Thoracic aorta (tissue), 2 donors: ENCODE measurements around the gene WIZ. TPM values are rescaled to one million over a fixed set of nuclear protein-coding genes. Genes with fewer than 3 reads are reported as not detected.

Experiments
- ATAC-seq: fragments of 150-250 bp; one replicate; pipeline ENCODE4 v1.8.0; 2017; ENCODE audit warnings: low read depth; ENCODE audit not compliant: insufficient number of reproducible peaks, low FRiP score
- DNase-seq: peaks from one replicate; pipeline ENCODE4 v3.0.0-alpha.2; 2020; ENCODE audit warnings: low spot score
- H3K27ac ChIP-seq, 2 donors: fragments of 200-600 bp; sonication (generic); 1 replicate in 1 of 2; 2 replicates in 1 of 2; pipeline ENCODE4 v1.5.1; 2016; ENCODE audit warnings: mild to moderate bottlenecking in 2 of 2, moderate library complexity in 2 of 2
- H3K27me3 ChIP-seq: fragments of 200-600 bp; sonication (generic); replicated peaks from 2 replicates; pipeline ENCODE4 v1.6.0; 2016; ENCODE audit warnings: mild to moderate bottlenecking; ENCODE audit not compliant: insufficient read depth
- H3K36me3 ChIP-seq: fragments of 200-600 bp; sonication (generic); one replicate; pipeline ENCODE4 v1.5.1; 2016
- H3K4me1 ChIP-seq, 2 donors: fragments of 200-600 bp; sonication (generic); 1 replicate in 1 of 2; 2 replicates in 1 of 2; pipeline versions ENCODE4 v1.5.1 to v1.6.0; 2016; ENCODE audit warnings: low read depth in 2 of 2, mild to moderate bottlenecking in 1 of 2; ENCODE audit not compliant: control insufficient read depth in 1 of 2
- H3K4me3 ChIP-seq: fragments of 200-600 bp; sonication (generic); 2 replicates; pipeline ENCODE4 v1.5.1; 2016; ENCODE audit warnings: mild to moderate bottlenecking
- H3K9me3 ChIP-seq: fragments of 200-600 bp; sonication (generic); 2 replicates; pipeline ENCODE4 v1.5.1; 2016
- CTCF ChIP-seq: fragments of 200-600 bp; sonication (generic); IDR thresholded peaks from one replicate; pipeline ENCODE4 v1.5.1; 2019; ENCODE audit warnings: antibody characterized with exemption
- total RNA-seq, 2 donors: library from RNA; depleted of rRNA; stranded (reverse); fragments of >200 nt; gene quantifications; one replicate each; pipeline versions ENCODE4 v1.1.0 to v1.2.3, GENCODE V29; 2016

Gene WIZ
- total RNA-seq, 2 donors from 2014 or later, result 37.8 to 45.3 TPM

- peaks cover 18 to 31% of the 10 kb centered on the region in 2 donors for H3K4me1 ChIP-seq
- no peak overlapping the region for H3K27ac ChIP-seq
- peaks cover 40% of the 10 kb centered on the region for H3K36me3 ChIP-seq
- no peak overlapping the region for H3K4me3 ChIP-seq
- TF ChIP-seq CTCF, result no peak
- no peaks in the 10 kb centered on the region for H3K9me3 ChIP-seq
- ATAC-seq (no peak), DNase-seq (no peak)
- H3K27me3 ChIP-seq, result no peaks in the 10 kb centered on the region
These were observed 19.8 kb downstream of the WIZ start for GRCh38 chr19:15429825-15430467.

GRCh38 chr19:15428956-15429824, 20.6 kb downstream of the WIZ start:
- DNase-seq (no peak), ATAC-seq (no peak)
- TF ChIP-seq CTCF, result no peak
- no peaks in the 10 kb centered on the region for H3K27me3 ChIP-seq
- H3K4me1 ChIP-seq, result peaks cover 18 to 31% of the 10 kb centered on the region in 2 donors
- peaks cover 46% of the 10 kb centered on the region for H3K36me3 ChIP-seq
- H3K9me3 ChIP-seq, result no peaks in the 10 kb centered on the region
- no peak overlapping the region for H3K27ac ChIP-seq
- no peak overlapping the region for H3K4me3 ChIP-seq

GRCh38 chr19:15427991-15428471, 21.7 kb downstream of the WIZ start:
- DNase-seq, result no peak
- Histone ChIP-seq H3K27ac (no peak overlapping the region), H3K4me1 (peaks cover 15 to 23% of the 10 kb centered on the region in 2 donors), H3K27me3 (no peaks in the 10 kb centered on the region), H3K9me3 (no peaks in the 10 kb centered on the region), H3K36me3 (peaks cover 58% of the 10 kb centered on the region), H3K4me3 (no peak overlapping the region)
- ATAC-seq, result no peak
- no peak for TF ChIP-seq CTCF

GRCh38 chr19:15427350-15427700, 22.4 kb downstream of the WIZ start:
- Histone ChIP-seq H3K9me3 (no peaks in the 10 kb centered on the region), H3K4me3 (no peak overlapping the region), H3K27ac (no peak overlapping the region), H3K4me1 (peaks cover 15 to 29% of the 10 kb centered on the region in 2 donors), H3K36me3 (peaks cover 64% of the 10 kb centered on the region), H3K27me3 (no peaks in the 10 kb centered on the region)
- TF ChIP-seq CTCF, result no peak
- ATAC-seq (no peak), DNase-seq (no peak)
